GM18499 (cell line): ENCODE results near the gene DTX3L.

Source experiments
- ATAC-seq: cut with Tn5 transposase; IDR thresholded peaks from one replicate; pipeline ENCODE4 v1.9.1; 2021; ENCODE audit warnings: moderate number of reproducible peaks; ENCODE audit not compliant: insufficient read depth, unreplicated experiment

Gene DTX3L

GRCh38 chr3:122598556-122598955, 34.4 kb downstream of the DTX3L start:
- no peak for ATAC-seq

- ATAC-seq = no peak
These were observed 38.0 kb downstream of the DTX3L start for GRCh38 chr3:122602011-122602710.

- no peak for ATAC-seq
These were observed 38.9 kb downstream of the DTX3L start for GRCh38 chr3:122603056-122603455.

GRCh38 chr3:122606330-122606729, 42.2 kb downstream of the DTX3L start:
- no peak for ATAC-seq

GRCh38 chr3:122608916-122609315, 44.8 kb downstream of the DTX3L start:
- no peak for ATAC-seq

GRCh38 chr3:122609798-122610559, 45.8 kb downstream of the DTX3L start:
- peak; percentile 97 for ATAC-seq

GRCh38 chr3:122612696-122613095, 48.6 kb downstream of the DTX3L start:
- no peak for ATAC-seq

GRCh38 chr3:122615303-122615702, 51.2 kb downstream of the DTX3L start:
- no peak for ATAC-seq

GRCh38 chr3:122618614-122619013, 54.5 kb downstream of the DTX3L start:
- no peak for ATAC-seq

GRCh38 chr3:122619040-122619439, 54.9 kb downstream of the DTX3L start:
- ATAC-seq = no peak

- no peak for ATAC-seq
These were observed 56.3 kb downstream of the DTX3L start for GRCh38 chr3:122620399-122620798.

GRCh38 chr3:122621112-122621511, 57.0 kb downstream of the DTX3L start:
- ATAC-seq = no peak

- no peak for ATAC-seq
These were observed 59.1 kb downstream of the DTX3L start for GRCh38 chr3:122623031-122623829.
